ENCODE measurements around the gene TNK1. TPM values are rescaled to one million over a fixed set of nuclear protein-coding genes. Genes with fewer than 3 reads are reported as not detected.

Gene TNK1
- total RNA-seq, 2 experiments from 2014 or later, result 4.6 to 5.6 TPM

- ChIA-PET POLR2A (no interaction called here), CTCF (interaction anchor here (1.0 to 1.7 kb wide), 5 partner anchors 34 to 237 kb away, joined by 3 to 5 read pairs (median 4); partner anchors contain the start of genes SOX15 and TMEM102)
Measured at GRCh38 chr17:7352503-7352889, 28.4 kb upstream of the TNK1 start.

- CTCF ChIA-PET, result interaction anchor here (1.0 to 1.7 kb wide), 8 partner anchors 15 to 236 kb away, joined by 3 to 5 read pairs (median 4); partner anchors contain the start of genes SOX15 and TMEM102
- POLR2A ChIA-PET, result interaction anchor here (1.0 to 1.3 kb wide), 2 partner anchors 17 to 83 kb away, joined by 3 read pairs; partner anchors contain the start of gene ACAP1
Measured at GRCh38 chr17:7352910-7353635, 27.8 kb upstream of the TNK1 start.

GRCh38 chr17:7354262-7354843 is 26.5 kb upstream of the TNK1 start:
- ChIA-PET CTCF (interaction anchor here (0.6 to 1.6 kb wide), 9 partner anchors 8 to 207 kb away, joined by 3 to 5 read pairs (median 3); partner anchors contain the start of gene TMEM102), POLR2A (interaction anchor here (1.3 kb wide), 1 partner anchor 18 kb away, joined by 3 read pairs; the partner anchor contains the start of gene ACAP1)

- ChIA-PET CTCF (interaction anchor here (0.8 to 2.2 kb wide), 14 partner anchors 9 to 206 kb away, joined by 3 to 31 read pairs (median 4); partner anchors contain the start of genes NEURL4, PLSCR3, SENP3 and TMEM102), POLR2A (interaction anchor here (1.2 kb wide), 2 partner anchors 80 to 81 kb away, joined by 3 to 4 read pairs; partner anchors contain the start of gene TMEM102)
Measured at GRCh38 chr17:7355053-7355452, 25.8 kb upstream of the TNK1 start, which contains the start of gene TMEM95. TSS of gene TMEM95 (plus strand) at chr17:7355156. CDS start at chr17:7355205, 49 bp downstream.

- ChIA-PET POLR2A (interaction anchor here (1.2 kb wide), 2 partner anchors 80 to 81 kb away, joined by 3 to 4 read pairs; partner anchors contain the start of gene TMEM102), CTCF (interaction anchor here (0.6 to 2.2 kb wide), 28 partner anchors 10 to 318 kb away, joined by 3 to 31 read pairs (median 4); partner anchors contain the start of genes ACAP1, NEURL4, PLSCR3 and SENP3)
Measured at GRCh38 chr17:7355573-7355972, 25.3 kb upstream of the TNK1 start.

- ChIA-PET CTCF (interaction anchor here (0.6 to 2.2 kb wide), 33 partner anchors 10 to 317 kb away, joined by 3 to 31 read pairs (median 4); partner anchors contain the start of genes ACAP1, NEURL4, PLSCR3 and SENP3), POLR2A (interaction anchor here (1.2 kb wide), 2 partner anchors 79 to 80 kb away, joined by 3 to 4 read pairs; partner anchors contain the start of gene TMEM102)
Measured at GRCh38 chr17:7356072-7356549, 24.8 kb upstream of the TNK1 start.

GRCh38 chr17:7356756-7357155 is 24.1 kb upstream of the TNK1 start:
- ChIA-PET CTCF (interaction anchor here (0.6 to 2.2 kb wide), 22 partner anchors 9 to 204 kb away, joined by 3 to 31 read pairs (median 5); partner anchors contain the start of genes NEURL4, PLSCR3, SENP3 and TMEM102), POLR2A (no interaction called here)

GRCh38 chr17:7357381-7357780 is 23.5 kb upstream of the TNK1 start:
- CTCF ChIA-PET, result interaction anchor here (1.3 to 1.6 kb wide), 2 partner anchors 23 to 80 kb away, joined by 5 read pairs; no protein-coding TSS in a partner anchor
- POLR2A ChIA-PET, result no interaction called here

- POLR2A ChIA-PET, result no interaction called here
- CTCF ChIA-PET, result interaction anchor here (0.6 kb wide), 1 partner anchor 8 kb away, joined by 3 read pairs; no protein-coding TSS in a partner anchor
Measured at GRCh38 chr17:7361906-7362305, 19.0 kb upstream of the TNK1 start.

GRCh38 chr17:7363311-7363710 is 17.6 kb upstream of the TNK1 start:
- ChIA-PET POLR2A (no interaction called here), CTCF (no interaction called here)

GRCh38 chr17:7365963-7366362 is 14.9 kb upstream of the TNK1 start:
- CTCF ChIA-PET, result interaction anchor here (1.8 kb wide), 1 partner anchor 10 kb away, joined by 5 read pairs; no protein-coding TSS in a partner anchor

GRCh38 chr17:7367083-7367482 is 13.8 kb upstream of the TNK1 start:
- ChIA-PET CTCF (no interaction called here), POLR2A (no interaction called here)

More at GRCh38 chr17:7365963-7366362, 14.9 kb upstream of the TNK1 start:
- POLR2A ChIA-PET, result interaction anchor here (0.6 kb wide), 1 partner anchor 23 kb away, joined by 9 read pairs; no protein-coding TSS in a partner anchor

GRCh38 chr17:7367918-7368598 is 12.8 kb upstream of the TNK1 start:
- CTCF ChIA-PET, result interaction anchor here (0.6 to 1.0 kb wide), 2 partner anchors 16 to 446 kb away, joined by 3 to 4 read pairs; no protein-coding TSS in a partner anchor
- POLR2A ChIA-PET, result interaction anchor here (0.5 kb wide), 1 partner anchor 10 kb away, joined by 3 read pairs; no protein-coding TSS in a partner anchor

GRCh38 chr17:7368599-7368994 is 12.3 kb upstream of the TNK1 start:
- ChIA-PET CTCF (interaction anchor here (0.6 to 1.0 kb wide), 2 partner anchors 16 to 72 kb away, joined by 3 to 4 read pairs; no protein-coding TSS in a partner anchor), POLR2A (interaction anchor here (0.5 kb wide), 1 partner anchor 10 kb away, joined by 3 read pairs; no protein-coding TSS in a partner anchor)

- ChIA-PET CTCF (interaction anchor here (1.0 kb wide), 1 partner anchor 74 kb away, joined by 3 read pairs; no protein-coding TSS in a partner anchor), POLR2A (no interaction called here)
Measured at GRCh38 chr17:7369825-7370224, 11.1 kb upstream of the TNK1 start.

- ChIA-PET POLR2A (interaction anchor here (0.7 kb wide), 1 partner anchor 15 kb away, joined by 4 read pairs; no protein-coding TSS in a partner anchor), CTCF (interaction anchor here (1.0 kb wide), 1 partner anchor 75 kb away, joined by 3 read pairs; no protein-coding TSS in a partner anchor)
Measured at GRCh38 chr17:7370853-7371252, 10.0 kb upstream of the TNK1 start.

- ChIA-PET CTCF (no interaction called here), POLR2A (no interaction called here)
Measured at GRCh38 chr17:7374353-7374752, 6.5 kb upstream of the TNK1 start.

GRCh38 chr17:7379134-7379533 is 1.8 kb upstream of the TNK1 start:
- POLR2A ChIA-PET, result no interaction called here
- CTCF ChIA-PET, result no interaction called here
